Fibroblast of lung (primary cell): ENCODE results near the gene PRRT2. TPM values are rescaled to one million over a fixed set of nuclear protein-coding genes. Genes with fewer than 3 reads are reported as not detected.

Experiments used
- DNase-seq, 2 donors: peaks; one replicate each; pipeline versions ENCODE4 v3.0.0 to v3.0.0-alpha.2; 2010; ENCODE audit warnings: low read depth in 2 of 2
- H2AFZ ChIP-seq: 2 replicates; pipeline ENCODE4 v1.5.1; 2012; ENCODE audit warnings: low read length, control low read depth, inconsistent platforms
- H3K27ac ChIP-seq: 2 replicates; pipeline ENCODE4 v1.5.1; 2011; ENCODE audit warnings: low read length, control low read depth; ENCODE audit not compliant: insufficient read depth
- H3K27me3 ChIP-seq: 2 replicates; pipeline ENCODE4 v1.5.1; 2011; ENCODE audit warnings: mild to moderate bottlenecking, low read length; ENCODE audit not compliant: control insufficient read depth, insufficient read depth
- H3K36me3 ChIP-seq: 2 replicates; pipeline ENCODE4 v1.5.1; 2011; ENCODE audit warnings: low read length; ENCODE audit not compliant: control insufficient read depth, insufficient read depth
- H3K4me1 ChIP-seq: 2 replicates; pipeline ENCODE4 v1.5.1; 2011; ENCODE audit warnings: low read length; ENCODE audit not compliant: control insufficient read depth, insufficient read depth; ENCODE audit errors: extremely low read depth
- H3K4me2 ChIP-seq: 2 replicates; pipeline ENCODE4 v1.5.1; 2011; ENCODE audit warnings: low read length, control low read depth; ENCODE audit not compliant: insufficient read depth; ENCODE audit errors: extremely low read depth
- H3K4me3 ChIP-seq, 4 experiments: fragments of 200-600 bp in 1 of 4; sonication (generic) in 1 of 4; replicated peaks in 1 of 4; 2 replicates each; pipeline ENCODE4 v1.5.1; 2011 to 2016; ENCODE audit warnings: low read length in 4 of 4, low read depth in 3 of 4, mild to moderate bottlenecking in 3 of 4, control low read depth in 2 of 4, inconsistent platforms in 1 of 4, mixed read lengths in 1 of 4; ENCODE audit not compliant: insufficient read depth in 1 of 4; ENCODE audit errors: control extremely low read depth in 1 of 4
- H3K79me2 ChIP-seq: 2 replicates; pipeline ENCODE4 v1.5.1; 2012; ENCODE audit warnings: mild to moderate bottlenecking, low read length, inconsistent platforms; ENCODE audit not compliant: control insufficient read depth, insufficient read depth
- H3K9ac ChIP-seq: 2 replicates; pipeline ENCODE4 v1.5.1; 2011; ENCODE audit warnings: mild to moderate bottlenecking, low read length, control low read depth; ENCODE audit not compliant: insufficient read depth
- H3K9me3 ChIP-seq: 2 replicates; pipeline ENCODE4 v1.5.1; 2012; ENCODE audit warnings: low read depth, low read length; ENCODE audit not compliant: control insufficient read depth, insufficient read depth
- H4K20me1 ChIP-seq: 2 replicates; pipeline ENCODE4 v1.5.1; 2011; ENCODE audit warnings: low read length; ENCODE audit not compliant: control insufficient read depth, insufficient read depth; ENCODE audit errors: extremely low read depth
- CTCF ChIP-seq, 2 donors: IDR thresholded peaks in 1 of 2; conservative IDR thresholded peaks in 1 of 2; 1 replicate in 1 of 2; 2 replicates in 1 of 2; pipeline ENCODE4 v1.5.1; 2011 to 2012; ENCODE audit warnings: low read length in 2 of 2, control low read depth in 1 of 2, inconsistent platforms in 1 of 2, low read depth in 1 of 2, mild to moderate bottlenecking in 1 of 2
- EZH2 ChIP-seq: IDR thresholded peaks from 2 replicates; pipeline ENCODE4 v1.5.1; 2012; ENCODE audit warnings: low read length, control low read depth, mild to moderate bottlenecking; ENCODE audit errors: missing control alignments
- polyA plus RNA-seq, 2 donors: library from polyadenylated mRNA; depleted of rRNA in 1 of 2; stranded (reverse) in 1 of 2; unstranded in 1 of 2; fragments of >200 nt; gene quantifications; 2 replicates each; pipeline ENCODE4 v1.2.1, GENCODE V29; 2011 to 2012; ENCODE audit warnings: missing spikeins in 1 of 2
- total RNA-seq: library from RNA; depleted of rRNA; stranded (reverse); fragments of >200 nt; gene quantifications from 2 replicates; pipeline ENCODE4 v1.2.1, GENCODE V29; 2014

The PRRT2 gene
- total and polyA plus RNA-seq, 2 donors (not counting 1 experiment from before 2014, with no cell fraction given), result 1.3 to 2.1 TPM

DNA sequence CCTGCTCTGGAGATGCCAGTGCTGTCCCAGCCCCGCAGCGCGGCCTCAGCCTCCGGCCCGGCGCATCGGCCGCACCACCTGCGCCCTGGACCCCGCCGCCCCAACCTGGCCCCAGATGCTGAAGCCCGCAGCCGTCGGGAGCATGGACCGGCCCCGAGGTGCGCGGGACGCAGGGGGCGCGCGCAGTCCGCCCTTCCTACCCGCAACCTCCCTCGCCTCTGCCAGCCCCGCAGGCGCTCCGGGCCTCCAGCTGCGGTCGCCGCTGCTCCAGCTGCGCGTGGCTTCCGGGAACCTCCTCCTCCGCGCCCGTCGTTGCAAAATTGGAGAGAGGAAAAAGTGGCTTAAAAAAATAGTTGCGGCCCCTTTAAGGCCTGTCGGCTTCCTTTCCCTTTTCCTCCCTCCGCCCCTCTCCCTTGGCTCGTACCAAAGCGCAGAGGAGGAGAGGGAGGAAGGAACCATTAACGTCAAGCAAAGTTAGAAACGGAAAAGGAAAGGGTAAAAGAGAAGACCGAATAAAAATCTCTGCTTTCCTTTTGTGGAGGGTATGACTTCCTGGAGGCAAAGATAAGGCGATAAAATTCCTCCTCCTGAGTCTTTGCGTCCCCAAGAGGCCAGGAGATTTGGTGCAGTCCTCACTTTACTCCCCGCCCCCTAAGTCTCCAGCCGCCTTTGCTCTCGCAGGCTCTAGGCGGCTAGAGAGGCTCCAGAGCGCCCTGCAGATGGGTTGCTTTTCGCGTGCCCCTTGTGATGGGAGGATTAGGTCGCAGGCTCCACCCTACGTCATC lies 51.1 kb downstream of the PRRT2 start, which contains the start of gene CDIPT:
Gene CDIPT (minus strand): TSS at position 343 of the 785 bp plus-strand sequence. CDS start 369 bp downstream, outside the sequence.
- H3K79me2 ChIP-seq, result peaks cover 14% of the 10 kb centered on the region
- H3K36me3 ChIP-seq, result peaks cover 9% of the 10 kb centered on the region
- TF ChIP-seq EZH2 (no peak), CTCF (conservative IDR thresholded peaks at IDR 0.05 in 1 of 2, IDR thresholded peaks at IDR 0.05 in 1 of 2; ENCODE audit: low read depth in 1 of 2, low read length in 2 of 2) (peak; percentile 42 to 59)
- no peaks in the 10 kb centered on the region for H3K4me1 ChIP-seq
- H2AFZ ChIP-seq, result peak within 1 kb of the TSS; percentile 89
- peak within 1 kb of the TSS; percentile 94 for H3K4me2 ChIP-seq
- no peaks in the 10 kb centered on the region for H4K20me1 ChIP-seq
- H3K27ac ChIP-seq, result peak within 1 kb of the TSS; percentile 96
- DNase-seq, result peak; percentile 97 to 99
- H3K9ac ChIP-seq, result peak within 1 kb of the TSS; percentile 81
- H3K27me3 ChIP-seq, result no peaks in the 10 kb centered on the region
- H3K4me3 ChIP-seq, result peak within 1 kb of the TSS; percentile 48 to 92 (median 88)
- no peaks in the 10 kb centered on the region for H3K9me3 ChIP-seq

GRCh38 chr16:29863669-29863984 lies 51.6 kb downstream of the PRRT2 start:
- no peak overlapping the region for H3K27ac ChIP-seq

More at GRCh38 chr16:29863669-29863984, 51.6 kb downstream of the PRRT2 start:
- H3K36me3 ChIP-seq, result peaks cover 7% of the 10 kb centered on the region
- peak overlapping the region; percentile 51 for H2AFZ ChIP-seq
- peak overlapping the region; percentile 13 for H3K4me2 ChIP-seq
- no peaks in the 10 kb centered on the region for H3K4me1 ChIP-seq
- no peaks in the 10 kb centered on the region for H3K9me3 ChIP-seq
- peaks cover 14% of the 10 kb centered on the region for H3K79me2 ChIP-seq
- DNase-seq, result no peak
- no peak overlapping the region for H3K9ac ChIP-seq
- no peak for TF ChIP-seq CTCF (conservative IDR thresholded peaks at IDR 0.05 in 1 of 2, IDR thresholded peaks at IDR 0.05 in 1 of 2; ENCODE audit: low read depth in 1 of 2, low read length in 2 of 2)
- TF ChIP-seq EZH2, result no peak
- H3K27me3 ChIP-seq, result no peaks in the 10 kb centered on the region
- no peaks in the 10 kb centered on the region for H4K20me1 ChIP-seq
- peak overlapping the region in 3 of 4 experiments; percentile 9 to 92 (median 13) for H3K4me3 ChIP-seq
